B cell (primary cell): ENCODE results near the gene HOXD1. TPM values are rescaled to one million over a fixed set of nuclear protein-coding genes. Genes with fewer than 3 reads are reported as not detected.
A peak's percentile ranks its signal among the peaks of the same experiment; 100 is the strongest.

Experiments used
- ATAC-seq: fragments of 200-7000 bp; cut with Tn5 transposase; one replicate; pipeline ENCODE4 v1.10.0; 2021; ENCODE audit warnings: low read depth, mild to moderate bottlenecking, moderate number of reproducible peaks, moderate library complexity
- CTCF ChIA-PET: fragments of 350-600 bp; sonication (Branson Sonifier 250); formaldehyde crosslinking; loops from one replicate; lab custom pipeline; 2021; ENCODE audit warnings: antibody characterized with exemption, inconsistent platforms; lab: Charles Lee
- POLR2A ChIA-PET: fragments of 350-600 bp; sonication (Branson Sonifier 250); formaldehyde crosslinking; loops from one replicate; lab custom pipeline; 2021; ENCODE audit warnings: antibody characterized with exemption; lab: Charles Lee
- DNase-seq: peaks from one replicate; pipeline ENCODE4 v3.0.0; 2013
- H2AFZ ChIP-seq: 2 replicates; pipeline ENCODE4 v1.6.1; 2012; ENCODE audit warnings: mild to moderate bottlenecking, low read depth, low read length; ENCODE audit not compliant: insufficient read depth, poor library complexity, severe bottlenecking
- H3K27ac ChIP-seq, 2 donors: 1 replicate in 1 of 2; 2 replicates in 1 of 2; pipeline ENCODE4 v1.5.1; 2012 to 2013; ENCODE audit warnings: low read length in 2 of 2, mild to moderate bottlenecking in 2 of 2, moderate library complexity in 1 of 2
- H3K27me3 ChIP-seq, 4 experiments: fragments of 200-600 bp in 1 of 4; sonication (generic) in 1 of 4; replicated peaks in 1 of 4; 1 replicate in 2 of 4; 2 replicates in 2 of 4; pipeline versions ENCODE4 v1.6.1 to v1.7.0; 2013 to 2016; ENCODE audit warnings: low read length in 3 of 4, mild to moderate bottlenecking in 2 of 4, mixed read lengths in 1 of 4, moderate library complexity in 1 of 4; ENCODE audit not compliant: insufficient read depth in 4 of 4, control insufficient read depth in 3 of 4; ENCODE audit errors: control extremely low read depth in 1 of 4
- H3K36me3 ChIP-seq, 2 experiments: replicated peaks in 1 of 2; 1 replicate in 1 of 2; 2 replicates in 1 of 2; pipeline versions ENCODE4 v1.6.1 to v1.7.1; 2013; ENCODE audit warnings: low read length in 1 of 2; ENCODE audit not compliant: insufficient read depth in 2 of 2, control insufficient read depth in 1 of 2; ENCODE audit errors: control extremely low read depth in 1 of 2, extremely low read depth in 1 of 2
- H3K4me1 ChIP-seq, 2 donors: fragments of 200-600 bp in 1 of 2; sonication (generic) in 1 of 2; 1 replicate in 1 of 2; 2 replicates in 1 of 2; pipeline versions ENCODE4 v1.5.1 to v1.6.1; 2013 to 2017; ENCODE audit warnings: low read length in 2 of 2; ENCODE audit not compliant: control insufficient read depth in 2 of 2, insufficient read depth in 2 of 2
- H3K4me2 ChIP-seq: replicated peaks from 2 replicates; pipeline ENCODE3; 2012; ENCODE audit warnings: mild to moderate bottlenecking, low read depth, low read length; ENCODE audit not compliant: poor library complexity, severe bottlenecking
- H3K4me3 ChIP-seq, 5 experiments: fragments of 200-600 bp in 1 of 5; sonication (generic) in 1 of 5; 1 replicate in 3 of 5; 2 replicates in 2 of 5; pipeline versions ENCODE4 v1.5.1 to v1.7.0; 2011 to 2016; ENCODE audit warnings: low read length in 4 of 5, mild to moderate bottlenecking in 4 of 5, low read depth in 2 of 5, control low read depth in 1 of 5, moderate library complexity in 1 of 5; ENCODE audit not compliant: insufficient read depth in 1 of 5; ENCODE audit errors: control extremely low read depth in 1 of 5, extremely low read depth in 1 of 5
- H3K79me2 ChIP-seq: fragments of 200-600 bp; sonication (generic); one replicate; pipeline ENCODE4 v1.6.0; 2016; ENCODE audit warnings: low read length; ENCODE audit not compliant: control insufficient read depth, insufficient read depth
- H3K9ac ChIP-seq: fragments of 200-600 bp; sonication (generic); 2 replicates; pipeline ENCODE4 v1.6.1; 2017; ENCODE audit warnings: mild to moderate bottlenecking, low read length, moderate library complexity
- H3K9me3 ChIP-seq, 3 donors: one replicate each; pipeline versions ENCODE4 v1.6.1 to v1.7.1; 2013; ENCODE audit warnings: low read length in 2 of 3; ENCODE audit not compliant: control insufficient read depth in 2 of 3, insufficient read depth in 1 of 3; ENCODE audit errors: control extremely low read depth in 1 of 3
- H4K20me1 ChIP-seq: 2 replicates; pipeline ENCODE4 v1.6.0; 2012; ENCODE audit warnings: mild to moderate bottlenecking, low read length; ENCODE audit not compliant: insufficient read depth, control insufficient read depth, poor library complexity, severe bottlenecking
- H3K27ac Mint-ChIP-seq: one replicate; pipeline ENCODE4 v1.8.0; 2021; ENCODE audit warnings: mixed read lengths
- H3K27me3 Mint-ChIP-seq: one replicate; pipeline ENCODE4 v1.8.0; 2021; ENCODE audit warnings: mixed read lengths
- H3K4me1 Mint-ChIP-seq: one replicate; pipeline ENCODE4 v1.8.0; 2021; ENCODE audit warnings: mixed read lengths
- H3K4me3 Mint-ChIP-seq: one replicate; pipeline ENCODE4 v1.8.0; 2021; ENCODE audit warnings: mixed read lengths
- H3K9me3 Mint-ChIP-seq: one replicate; pipeline ENCODE4 v1.8.0; 2022; ENCODE audit warnings: mixed read lengths; ENCODE audit not compliant: insufficient read depth
- CTCF ChIP-seq: fragments of 200-600 bp; IDR thresholded peaks from one replicate; pipeline ENCODE4 v1.8.0; 2022; ENCODE audit warnings: antibody characterized with exemption, mild to moderate bottlenecking
- EZH2 ChIP-seq: IDR thresholded peaks from 2 replicates; pipeline ENCODE4 v1.6.1; 2012; ENCODE audit warnings: borderline replicate concordance, low read depth, mild to moderate bottlenecking, moderate library complexity, low read length; ENCODE audit not compliant: insufficient read depth, poor library complexity, severe bottlenecking
- WGBS: methylation state at CpG from one replicate; pipeline ENCODE4 v1.1.5; 2013; ENCODE audit warnings: missing lambda C conversion rate; ENCODE audit not compliant: insufficient coverage; 5-methylcytosine and 5-hydroxymethylcytosine counted together
- intact Hi-C: fragments of 100-400 bp; cut with micrococcal nuclease; formaldehyde crosslinking; loops from one replicate; pipeline ENCODE4 v1.10.0; 2022
- polyA plus RNA-seq: library from polyadenylated mRNA; depleted of rRNA; stranded (reverse); fragments of >200 nt; gene quantifications from 2 replicates; pipeline ENCODE4 v1.2.3, GENCODE V29; 2012
- total RNA-seq, 2 donors: library from RNA; stranded (reverse); fragments of 120-200 nt in 1 of 2; gene quantifications; 1 replicate in 1 of 2; 2 replicates in 1 of 2; pipeline versions ENCODE4 v1.2.3 to v1.2.4, GENCODE V29; 2013 to 2022

The HOXD1 gene
- total and polyA plus RNA-seq, 2 donors (not counting 1 experiment from before 2014, with no cell fraction given) = not detected

DNA sequence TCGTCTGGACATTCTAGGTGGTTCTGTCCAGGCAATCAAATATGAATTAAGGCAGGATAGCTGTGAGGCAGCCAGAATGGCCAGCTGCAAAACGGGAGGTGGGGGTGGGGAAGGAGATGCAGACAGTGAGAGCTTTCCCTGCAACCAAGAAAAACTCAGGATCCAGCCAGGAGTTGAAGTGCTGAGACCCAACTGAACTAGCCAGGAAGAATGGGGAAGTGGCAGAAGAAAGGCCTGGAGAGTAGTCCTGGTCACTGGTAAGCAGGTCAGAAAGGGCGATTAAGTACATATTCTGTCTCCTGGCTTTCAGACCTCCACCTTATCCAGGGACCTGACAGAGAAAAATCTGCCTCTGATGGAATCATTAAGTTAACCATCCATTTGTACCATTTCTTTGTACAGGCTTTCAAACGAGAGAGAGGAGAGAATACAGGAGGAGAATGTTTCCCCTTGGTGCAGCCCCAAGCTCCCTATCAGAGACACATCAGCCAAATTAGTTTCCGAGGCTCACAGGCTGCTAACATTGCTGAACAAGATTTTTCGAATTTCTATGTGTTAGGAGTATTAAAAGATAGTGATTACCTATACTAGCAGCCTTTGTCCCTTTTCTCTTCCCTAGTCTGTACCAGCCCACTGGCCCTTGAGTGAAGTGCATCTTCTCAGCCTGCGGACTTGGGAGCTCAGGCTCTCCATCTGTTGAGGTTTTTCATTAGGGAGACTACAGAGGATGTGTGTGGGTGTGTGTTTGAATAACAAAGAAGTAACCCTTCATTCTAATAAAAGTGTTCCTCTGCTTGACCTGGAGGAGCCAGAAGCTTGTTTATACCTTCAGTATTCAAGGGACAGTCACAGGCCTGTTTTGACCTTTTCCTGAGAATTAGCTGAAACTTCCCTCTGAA is 12.5 kb upstream of the HOXD1 start:
- Histone ChIP-seq H3K9me3 (peaks cover 0 to 23% (median 0%) of the 10 kb centered on the region in 3 donors), H4K20me1 (no peaks in the 10 kb centered on the region), H3K9ac (no peak overlapping the region), H3K4me2 (no peak overlapping the region), H3K36me3 (no peaks in the 10 kb centered on the region), H3K4me1 (peaks cover 4 to 12% of the 10 kb centered on the region in 2 donors), H3K79me2 (no peaks in the 10 kb centered on the region), H3K4me3 (no peak overlapping the region), H2AFZ (no peak overlapping the region), H3K27me3 (peaks cover 0 to 80% (median 58%) of the 10 kb centered on the region in 4 experiments), H3K27ac (no peak overlapping the region)
- POLR2A ChIA-PET = no interaction called here
- TF ChIP-seq CTCF = no peak
- no peak for ATAC-seq
- no peak for DNase-seq
- Mint-ChIP-seq H3K9me3 (no peaks in the 10 kb centered on the region), H3K4me1 (peaks cover 9% of the 10 kb centered on the region), H3K27ac (no peak overlapping the region), H3K27me3 (peaks cover 82% of the 10 kb centered on the region), H3K4me3 (no peak overlapping the region)
- 6% methylated on average over 1 of the region's 7 CpGs for WGBS
- intact Hi-C loops = no loop called here
- CTCF ChIA-PET = no interaction called here

DNA sequence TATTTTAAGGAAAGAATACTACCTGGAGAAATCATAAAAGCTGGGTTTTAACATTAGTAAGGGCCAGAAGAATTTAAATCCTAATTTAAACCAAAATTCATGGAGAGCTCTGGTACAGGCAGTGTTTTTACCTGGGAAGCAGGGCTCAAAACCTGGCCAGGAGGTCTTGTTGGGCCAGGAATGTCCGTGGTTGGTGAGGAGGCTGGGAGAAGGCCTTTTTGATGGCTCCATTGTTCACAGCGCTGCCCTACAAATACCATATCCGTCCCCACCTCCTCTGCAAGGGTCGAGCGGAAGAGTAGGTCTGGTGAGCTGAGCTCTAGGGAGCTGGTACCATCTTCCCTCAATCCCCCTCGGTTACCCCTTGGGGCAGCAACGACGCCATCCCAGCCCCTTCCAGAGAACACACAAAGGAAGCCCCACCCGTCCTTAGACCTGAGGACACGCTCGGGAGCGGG is 10.9 kb upstream of the HOXD1 start:
- POLR2A ChIA-PET = no interaction called here
- H3K4me1 Mint-ChIP-seq = peaks cover 9% of the 10 kb centered on the region
- Histone ChIP-seq H4K20me1 (no peaks in the 10 kb centered on the region), H3K27ac (no peak overlapping the region), H3K36me3 (no peaks in the 10 kb centered on the region), H3K27me3 (peaks cover 0 to 66% (median 58%) of the 10 kb centered on the region in 4 experiments), H3K4me2 (peak overlapping the region; percentile 30), H2AFZ (no peak overlapping the region), H3K4me3 (no peak overlapping the region), H3K9me3 (peaks cover 0 to 11% (median 0%) of the 10 kb centered on the region in 3 donors), H3K79me2 (no peaks in the 10 kb centered on the region), H3K4me1 (peaks cover 4 to 12% of the 10 kb centered on the region in 2 donors), H3K9ac (no peak overlapping the region)
- DNase-seq (no peak), ATAC-seq (no peak)
- peaks cover 82% of the 10 kb centered on the region for H3K27me3 Mint-ChIP-seq
- H3K9me3 Mint-ChIP-seq = no peaks in the 10 kb centered on the region
- WGBS = 11% methylated on average over 10 of the region's 12 CpGs
- H3K4me3 Mint-ChIP-seq = no peak overlapping the region
- no peak for TF ChIP-seq EZH2
- no peak for TF ChIP-seq CTCF
- H3K27ac Mint-ChIP-seq = no peak overlapping the region
- CTCF ChIA-PET = no interaction called here
- intact Hi-C loops = no loop called here
